K562 (cell line): ENCODE results near the gene DNM1. TPM values are rescaled to one million over a fixed set of nuclear protein-coding genes. Genes with fewer than 3 reads are reported as not detected.

Source experiments
- ATF2 ChIP-seq: sonication (generic); formaldehyde crosslinking; IDR thresholded peaks from 2 replicates; pipeline ENCODE4 v1.8.1; 2022; ENCODE audit warnings: missing genetic modification reagents
- EZH2 ChIP-seq: IDR thresholded peaks from 2 replicates; pipeline ENCODE4 v1.6.1; 2012; ENCODE audit warnings: low read depth, mild to moderate bottlenecking, inconsistent platforms, low read length, borderline replicate concordance
- FOXJ2 ChIP-seq: fragments of 200-800 bp; sonication (Bioruptor generic); IDR thresholded peaks from 2 replicates; pipeline ENCODE4 v1.6.1; 2016; ENCODE audit warnings: missing genetic modification characterization, missing compliant biosample characterization
- HNRNPH1 ChIP-seq: fragments of 200-400 bp; formaldehyde crosslinking; optimal IDR thresholded peaks from 2 replicates; pipeline ENCODE3; 2017; ENCODE audit warnings: low read depth, mild to moderate bottlenecking, low read length, moderate library complexity
- HOXB6 ChIP-seq: fragments of 250-450 bp; sonication (Bioruptor Pico); IDR thresholded peaks from 2 replicates; pipeline ENCODE4 v1.5.1; 2022; ENCODE audit warnings: mild to moderate bottlenecking, borderline replicate concordance
- IRF1 ChIP-seq: sonication (generic); formaldehyde crosslinking; IDR thresholded peaks from 2 replicates; pipeline ENCODE4 v1.8.0; 2022; ENCODE audit warnings: missing genetic modification reagents, mild to moderate bottlenecking, borderline replicate concordance
- MAZ ChIP-seq, 2 experiments: fragments of 450-650 bp in 1 of 2; sonication (generic) in 1 of 2; formaldehyde crosslinking; IDR thresholded peaks in 1 of 2; conservative IDR thresholded peaks in 1 of 2; 2 replicates each; pipeline versions ENCODE4 v1.4.0 to v1.5.0; 2020; ENCODE audit warnings: mild to moderate bottlenecking in 1 of 2, missing genetic modification reagents in 1 of 2
- MEF2D ChIP-seq: conservative IDR thresholded peaks from 2 replicates; pipeline ENCODE4 v1.6.1; 2016; ENCODE audit warnings: low read depth, missing genetic modification characterization, missing compliant biosample characterization
- MEIS2 ChIP-seq: fragments of 450-650 bp; IDR thresholded peaks from 2 replicates; pipeline ENCODE4 v1.6.1; 2014; ENCODE audit warnings: mild to moderate bottlenecking; ENCODE audit not compliant: partially characterized antibody
- NFYB ChIP-seq: IDR thresholded peaks from 2 replicates; pipeline ENCODE4 v1.6.1; 2011; ENCODE audit warnings: mild to moderate bottlenecking, moderate library complexity; ENCODE audit not compliant: insufficient read length; ENCODE audit errors: extremely low read depth
- PHB2 ChIP-seq: fragments of 450-650 bp; IDR thresholded peaks from 2 replicates; pipeline ENCODE4 v1.6.1; 2017; ENCODE audit warnings: low read depth
- PPARD ChIP-seq: fragments of 250-450 bp; sonication (Bioruptor Pico); IDR thresholded peaks from 2 replicates; pipeline ENCODE4 v1.8.0; 2022; ENCODE audit warnings: inconsistent platforms, mild to moderate bottlenecking, moderate library complexity
- PYGO2 ChIP-seq: fragments of 450-650 bp; IDR thresholded peaks from 2 replicates; pipeline ENCODE4 v1.6.1; 2016; ENCODE audit warnings: mild to moderate bottlenecking, missing genetic modification characterization, moderate library complexity, missing compliant biosample characterization
- RB1 ChIP-seq: fragments of 450-650 bp; IDR thresholded peaks from 2 replicates; pipeline ENCODE4 v1.6.1; 2017; ENCODE audit warnings: low read depth, mild to moderate bottlenecking
- RFX5 ChIP-seq: IDR thresholded peaks from 2 replicates; pipeline ENCODE4 v1.6.1; 2011; ENCODE audit warnings: low read depth, mild to moderate bottlenecking, improper control_type of control experiment, low read length
- SLC30A9 ChIP-seq: fragments of 250-450 bp; sonication (Bioruptor Pico); IDR thresholded peaks from 2 replicates; pipeline ENCODE4 v1.8.0; 2022; ENCODE audit warnings: mild to moderate bottlenecking, moderate library complexity
- TEAD4 ChIP-seq, 2 experiments: sonication (generic) in 1 of 2; formaldehyde crosslinking in 1 of 2; IDR thresholded peaks; 2 replicates each; pipeline versions ENCODE4 v1.6.1 to v1.8.0; 2012 to 2022; ENCODE audit warnings: borderline replicate concordance in 1 of 2, inconsistent platforms in 1 of 2, low read length in 1 of 2, mild to moderate bottlenecking in 1 of 2, missing genetic modification reagents in 1 of 2
- TRIM24 ChIP-seq, 2 experiments: fragments of 450-650 bp; IDR thresholded peaks; 2 replicates each; pipeline ENCODE4 v1.6.1; 2016
- ZFP1 ChIP-seq: fragments of 450-650 bp; formaldehyde crosslinking; IDR thresholded peaks from 2 replicates; pipeline ENCODE4 v1.4.0; 2020; ENCODE audit warnings: mild to moderate bottlenecking, mixed read lengths
- ZKSCAN3 ChIP-seq: fragments of 250-450 bp; sonication (Bioruptor Pico); IDR thresholded peaks from 2 replicates; pipeline ENCODE4 v1.4.0; 2020
- ZKSCAN8 ChIP-seq: fragments of 200-800 bp; sonication (Bioruptor generic); IDR thresholded peaks from 2 replicates; pipeline ENCODE4 v1.6.1; 2016; ENCODE audit warnings: missing genetic modification characterization, missing compliant biosample characterization
- ZNF121 ChIP-seq: sonication (generic); formaldehyde crosslinking; conservative IDR thresholded peaks from 2 replicates; pipeline ENCODE4 v1.8.0; 2022; ENCODE audit warnings: missing genetic modification reagents
- ZNF384 ChIP-seq: IDR thresholded peaks from 2 replicates; pipeline ENCODE4 v1.6.1; 2012; ENCODE audit warnings: low read depth, low read length, improper control_type of control experiment
- ZNF444 ChIP-seq: fragments of 250-450 bp; sonication (Bioruptor Pico); IDR thresholded peaks from 2 replicates; pipeline ENCODE4 v1.4.0; 2020; ENCODE audit warnings: mild to moderate bottlenecking, moderate library complexity
- polyA plus RNA-seq, 8 experiments: library from polyadenylated mRNA; depleted of rRNA in 4 of 8; stranded (reverse) in 5 of 8; unstranded in 3 of 8; fragments of >200 nt; fragmentation: Nextera tagmentation in 2 of 8; fragmentation: Illumina TruSeq in 1 of 8; extraction: Ambion mirVana in 2 of 8; extraction: Trizol in 1 of 8; gene quantifications; 2 replicates each; pipeline versions ENCODE4 v1.2.1 to v1.2.3, GENCODE V29; 2011 to 2014; ENCODE audit warnings: inconsistent platforms in 1 of 8, missing spikeins in 1 of 8
- total RNA-seq, 7 experiments: library from RNA; depleted of rRNA in 6 of 7; stranded (reverse); fragments of >200 nt in 6 of 7; fragmentation: Illumina TruSeq in 2 of 7; extraction: Trizol in 2 of 7; gene quantifications; 2 replicates each; pipeline versions ENCODE4 v1.2.1 to v1.2.3, GENCODE V29; 2011 to 2021; ENCODE audit warnings: low replicate concordance in 1 of 7
- TF ChIP-seq, protein P1 (sequence below): IDR thresholded peaks from 2 replicates; pipeline ENCODE4 v1.6.1; 2011; ENCODE audit not compliant: insufficient read length; ENCODE audit errors: extremely low read depth
- TF ChIP-seq, protein P2 (sequence below): sonication (generic); formaldehyde crosslinking; IDR thresholded peaks from 2 replicates; pipeline ENCODE4 v1.8.0; 2022; ENCODE audit warnings: mild to moderate bottlenecking, missing genetic modification reagents

DNM1 gene
- total and polyA plus RNA-seq, 9 of the 15 experiments (the other 6 are each of a cell fraction or from before 2014, with no cell fraction given) = 0.39 to 23.1 (median 9.1) TPM

- TF ChIP-seq TEAD4 (IDR thresholded peaks at IDR 0.05; ENCODE audit: low read length) (peak; percentile 83), TEAD4 (CRISPR knock-in tag; IDR thresholded peaks at IDR 0.05; ENCODE audit: borderline replicate concordance) (no peak), PYGO2 (tag) (peak; percentile 65; the same call in 1 of the 2 replicates), ZKSCAN8 (CRISPR knock-in tag) (no peak), HNRNPH1 (no peak), PHB2 (no peak), MEF2D (tag) (peak; percentile 53; the same call in 1 of the 2 replicates), ZNF444 (CRISPR knock-in tag) (peak; percentile 44), ZKSCAN3 (no peak), MAZ (CRISPR knock-in tag; conservative IDR thresholded peaks at IDR 0.05 in 1 of 2, IDR thresholded peaks at IDR 0.05 in 1 of 2) (peak in 1 of 2 experiments; percentile 21; a peak in 2 of 4 replicates), HOXB6 (CRISPR knock-in tag) (0 out of 2 replicates have a peak, but pooled peaks have one; percentile 57), ATF2 (no peak), ZNF384 (peak; percentile 64; the same call in 1 of the 2 replicates), NFYB (no peak), FOXJ2 (tag) (peak; percentile 51; the same call in 1 of the 2 replicates), EZH2 (no peak), RFX5 (no peak), RB1 (no peak), ZNF121 (no peak), ZFP1 (CRISPR knock-in tag) (no peak), SLC30A9 (CRISPR knock-in tag) (no peak), PPARD (CRISPR knock-in tag) (no peak), MEIS2 (no peak), TRIM24 (IDR thresholded peaks at IDR 0.05) (peak in 1 of 2 experiments; percentile 46; a peak in 2 of 4 replicates), IRF1 (CRISPR knock-in tag) (no peak)
- TF ChIP-seq, protein P1, sequence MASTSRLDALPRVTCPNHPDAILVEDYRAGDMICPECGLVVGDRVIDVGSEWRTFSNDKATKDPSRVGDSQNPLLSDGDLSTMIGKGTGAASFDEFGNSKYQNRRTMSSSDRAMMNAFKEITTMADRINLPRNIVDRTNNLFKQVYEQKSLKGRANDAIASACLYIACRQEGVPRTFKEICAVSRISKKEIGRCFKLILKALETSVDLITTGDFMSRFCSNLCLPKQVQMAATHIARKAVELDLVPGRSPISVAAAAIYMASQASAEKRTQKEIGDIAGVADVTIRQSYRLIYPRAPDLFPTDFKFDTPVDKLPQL = no peak
- TF ChIP-seq, protein P2, sequence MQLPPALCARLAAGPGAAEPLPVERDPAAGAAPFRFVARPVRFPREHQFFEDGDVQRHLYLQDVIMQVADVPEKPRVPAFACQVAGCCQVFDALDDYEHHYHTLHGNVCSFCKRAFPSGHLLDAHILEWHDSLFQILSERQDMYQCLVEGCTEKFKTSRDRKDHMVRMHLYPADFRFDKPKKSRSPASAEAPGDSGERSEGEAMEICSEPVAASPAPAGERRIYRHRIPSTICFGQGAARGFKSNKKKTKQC (CRISPR knock-in tag) = no peak
Measured at GRCh38 chr9:128159784-128160602, 43.2 kb upstream of the DNM1 start, which contains the start of gene BBLN (continued).
